HG02970 (cell line): ENCODE data around the gene SLIT3.
A peak's percentile ranks its signal among the peaks of the same experiment; 100 is the strongest.

Experiments used
- ATAC-seq: cut with Tn5 transposase; IDR thresholded peaks from one replicate; pipeline ENCODE4 v1.9.1; 2021; ENCODE audit warnings: mild to moderate bottlenecking, moderate library complexity, moderate number of reproducible peaks; ENCODE audit not compliant: unreplicated experiment, low FRiP score

The SLIT3 gene

GRCh38 chr5:168883991-168884390 lies 416.9 kb downstream of the SLIT3 start:
- ATAC-seq, result no peak

- ATAC-seq, result no peak
Observed at GRCh38 chr5:168883281-168883741, 417.6 kb downstream of the SLIT3 start.

- ATAC-seq, result no peak
Observed at GRCh38 chr5:168882283-168882682, 418.7 kb downstream of the SLIT3 start.

GRCh38 chr5:168881427-168882149 lies 419.4 kb downstream of the SLIT3 start:
- ATAC-seq, result no peak

GRCh38 chr5:168879929-168880328 lies 421.0 kb downstream of the SLIT3 start:
- ATAC-seq, result peak; percentile 90

- no peak for ATAC-seq
Observed at GRCh38 chr5:168879331-168879730, 421.6 kb downstream of the SLIT3 start.

GRCh38 chr5:168878135-168878745 lies 422.7 kb downstream of the SLIT3 start:
- ATAC-seq, result no peak

DNA sequence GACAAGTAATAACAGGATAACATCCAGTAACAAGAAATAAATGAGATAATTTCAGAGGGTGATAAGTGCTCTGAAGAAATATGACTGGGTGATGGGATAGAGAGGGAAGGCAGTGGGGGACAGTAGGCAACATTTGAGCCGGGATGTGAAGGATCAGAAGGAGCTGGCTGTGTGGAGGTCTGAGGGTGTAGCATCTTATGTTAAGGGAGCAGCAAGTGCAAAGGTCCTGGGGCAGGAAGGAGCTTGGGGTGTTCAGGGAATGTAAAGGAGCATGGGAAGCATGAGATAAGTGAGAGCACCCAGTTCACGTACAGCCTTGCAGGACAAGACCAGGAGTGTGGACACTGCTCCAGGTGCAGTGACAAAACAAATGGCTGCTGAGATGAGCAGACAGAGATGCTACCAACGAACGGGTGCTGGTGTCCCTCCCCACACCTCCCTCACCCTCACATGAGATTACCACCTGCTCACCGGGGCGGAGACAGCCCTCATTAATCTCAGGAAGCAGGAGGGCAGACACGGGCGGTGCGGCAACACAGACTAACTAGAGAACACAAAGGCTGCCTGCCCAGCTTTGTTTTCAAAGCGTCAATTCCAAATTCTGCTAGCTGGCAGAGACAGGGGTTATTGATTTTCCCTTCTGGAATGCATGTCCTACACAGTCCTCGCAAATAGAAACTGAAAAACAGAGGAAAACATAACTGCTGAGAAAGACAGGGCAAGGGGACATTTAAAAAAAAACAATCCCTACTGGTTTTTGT lies 423.6 kb downstream of the SLIT3 start:
- ATAC-seq, result no peak

DNA sequence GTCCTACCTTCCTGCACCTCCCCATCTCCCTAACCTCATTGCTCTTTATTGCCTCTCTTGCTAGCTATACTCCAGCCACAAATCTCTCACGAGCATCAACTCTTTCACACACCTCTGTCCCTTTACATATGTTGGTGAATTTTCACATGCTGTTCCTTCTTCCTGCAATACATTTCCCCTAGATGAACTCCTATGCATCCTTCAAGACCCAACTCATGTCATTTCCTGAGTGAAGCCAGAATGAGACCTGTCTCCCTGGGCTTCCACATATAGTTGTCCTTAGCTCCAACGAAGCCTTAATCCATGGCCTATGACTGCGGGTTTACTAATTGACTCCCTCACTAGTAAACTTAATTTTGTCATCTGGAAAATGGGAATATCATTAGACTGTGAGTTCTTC lies 424.5 kb downstream of the SLIT3 start:
- ATAC-seq, result no peak

- no peak for ATAC-seq
Observed at GRCh38 chr5:168875832-168876231, 425.1 kb downstream of the SLIT3 start.

GRCh38 chr5:168874713-168875380 lies 426.1 kb downstream of the SLIT3 start:
- ATAC-seq, result no peak

DNA sequence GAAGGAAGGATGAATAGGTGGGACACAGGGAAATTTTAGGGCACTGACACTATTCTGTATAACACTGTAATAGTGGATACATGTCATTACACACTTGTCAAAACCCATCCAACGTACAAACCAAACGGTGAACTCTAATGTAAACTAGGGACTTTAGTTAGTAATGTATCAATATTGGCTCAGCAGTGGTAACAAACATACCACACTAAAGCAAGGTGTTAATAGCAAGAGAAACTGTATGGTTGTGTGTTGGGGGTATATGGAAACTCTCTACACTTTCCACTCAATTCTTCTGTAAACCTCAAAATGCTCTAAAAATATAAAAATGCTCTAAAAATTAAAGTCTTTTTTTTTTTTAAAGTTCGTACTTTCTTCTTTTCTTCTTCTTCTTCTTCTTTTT lies 428.7 kb downstream of the SLIT3 start:
- no peak for ATAC-seq

- ATAC-seq, result no peak
Observed at GRCh38 chr5:168870910-168871309, 430.0 kb downstream of the SLIT3 start.

- ATAC-seq, result no peak
Observed at GRCh38 chr5:168869615-168870227, 431.2 kb downstream of the SLIT3 start.

DNA sequence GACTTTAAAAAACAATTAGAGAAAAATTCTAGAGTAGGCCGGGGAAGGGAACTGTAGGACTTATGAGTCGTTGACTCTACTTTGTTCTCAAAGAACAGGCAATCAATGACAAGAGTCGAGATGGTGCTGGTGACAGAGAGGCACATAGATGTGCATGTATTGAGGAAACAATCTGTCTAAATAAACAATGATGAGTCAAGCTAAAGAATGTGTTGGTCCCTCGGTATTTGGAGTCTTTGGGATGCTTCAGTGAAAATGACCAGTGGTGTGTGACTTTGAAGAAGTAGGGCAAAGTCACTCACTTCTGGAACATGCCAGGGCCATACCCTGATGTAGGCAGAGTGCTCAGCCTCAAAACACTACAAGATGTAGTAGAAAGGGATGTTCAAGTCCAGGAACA lies 433.7 kb downstream of the SLIT3 start:
- no peak for ATAC-seq

GRCh38 chr5:168865968-168866367 lies 435.0 kb downstream of the SLIT3 start:
- no peak for ATAC-seq

DNA sequence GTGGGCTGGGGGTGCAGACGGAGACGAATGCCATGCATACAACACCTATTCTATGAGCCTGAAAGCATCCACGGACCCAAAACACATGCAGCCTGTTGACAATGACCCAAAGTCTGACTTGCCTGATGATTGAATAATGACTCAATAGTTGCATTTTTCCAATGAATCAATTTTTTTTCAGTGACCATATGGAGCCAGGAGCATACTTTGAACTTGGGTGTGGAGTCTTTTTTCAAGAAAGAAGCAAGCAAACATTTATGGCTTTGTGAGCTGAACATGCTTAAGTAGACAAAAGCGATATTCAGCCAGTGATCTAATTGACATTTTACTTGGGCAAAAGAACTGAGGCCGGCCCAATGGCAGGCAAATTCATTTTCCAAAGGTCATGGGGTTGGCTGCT lies 437.9 kb downstream of the SLIT3 start:
- ATAC-seq, result no peak

DNA sequence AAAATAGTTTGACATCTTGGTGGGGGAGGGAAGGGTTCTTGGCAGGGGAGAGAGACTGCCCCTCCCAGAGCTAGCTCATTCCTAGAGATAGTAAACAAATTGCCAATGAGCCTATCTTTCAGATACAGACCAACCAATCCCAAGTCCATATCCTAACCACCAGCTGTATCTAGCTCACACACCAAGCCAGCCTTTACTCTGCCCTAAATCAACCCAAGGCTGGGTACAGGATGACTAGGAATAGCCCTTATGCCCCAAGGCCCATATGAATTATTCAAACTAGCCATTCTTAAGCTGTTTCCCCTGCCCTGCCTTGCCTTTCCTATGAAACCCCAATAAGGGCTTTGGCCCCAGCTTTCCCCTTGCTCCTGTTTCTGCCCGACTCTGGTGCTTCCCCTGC lies 440.4 kb downstream of the SLIT3 start:
- no peak for ATAC-seq

GRCh38 chr5:168860081-168860480 lies 440.9 kb downstream of the SLIT3 start:
- no peak for ATAC-seq

DNA sequence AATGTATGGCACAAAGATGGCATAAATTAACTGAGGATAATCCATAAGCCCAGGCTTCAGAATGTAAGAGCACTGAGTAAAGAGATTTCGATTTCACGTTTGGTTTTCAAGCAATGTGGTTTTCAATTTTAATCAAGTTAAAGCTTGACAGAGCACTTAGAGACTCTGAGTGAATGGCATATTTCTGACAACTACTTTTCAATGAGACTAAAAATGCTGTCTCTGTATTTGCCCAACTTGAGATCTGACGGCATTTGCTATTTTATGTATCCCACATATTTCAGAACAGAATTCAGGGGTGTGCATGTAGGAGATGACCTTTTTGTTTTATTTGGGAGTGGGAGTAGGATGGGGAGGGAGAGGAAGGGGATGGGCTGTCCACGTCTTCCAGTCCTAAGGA lies 441.5 kb downstream of the SLIT3 start:
- no peak for ATAC-seq

DNA sequence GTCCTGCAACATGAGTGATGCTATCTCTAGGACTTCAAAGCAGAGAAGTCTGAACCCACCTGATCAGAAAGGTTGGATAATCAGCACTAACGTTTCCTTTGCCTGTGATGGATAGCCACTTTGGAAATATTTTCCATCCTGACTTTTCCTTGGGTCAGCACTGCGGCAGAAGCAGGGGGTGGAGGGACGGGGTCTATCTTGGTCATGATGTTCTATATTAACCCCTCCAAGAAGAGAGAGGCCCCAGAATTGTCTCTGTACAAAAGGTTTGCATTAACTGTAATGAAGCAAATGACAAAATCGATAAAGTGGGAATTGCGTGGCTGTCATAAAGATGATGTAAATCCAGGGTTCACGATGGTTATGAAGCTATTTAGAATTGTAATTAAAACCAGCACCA lies 441.9 kb downstream of the SLIT3 start:
- no peak for ATAC-seq
